ENCODE results near the gene IL18RAP.

Gene IL18RAP

GRCh38 chr2:102499558-102499957, 76.6 kb downstream of the IL18RAP start:
- TF ChIP-seq, protein P1, sequence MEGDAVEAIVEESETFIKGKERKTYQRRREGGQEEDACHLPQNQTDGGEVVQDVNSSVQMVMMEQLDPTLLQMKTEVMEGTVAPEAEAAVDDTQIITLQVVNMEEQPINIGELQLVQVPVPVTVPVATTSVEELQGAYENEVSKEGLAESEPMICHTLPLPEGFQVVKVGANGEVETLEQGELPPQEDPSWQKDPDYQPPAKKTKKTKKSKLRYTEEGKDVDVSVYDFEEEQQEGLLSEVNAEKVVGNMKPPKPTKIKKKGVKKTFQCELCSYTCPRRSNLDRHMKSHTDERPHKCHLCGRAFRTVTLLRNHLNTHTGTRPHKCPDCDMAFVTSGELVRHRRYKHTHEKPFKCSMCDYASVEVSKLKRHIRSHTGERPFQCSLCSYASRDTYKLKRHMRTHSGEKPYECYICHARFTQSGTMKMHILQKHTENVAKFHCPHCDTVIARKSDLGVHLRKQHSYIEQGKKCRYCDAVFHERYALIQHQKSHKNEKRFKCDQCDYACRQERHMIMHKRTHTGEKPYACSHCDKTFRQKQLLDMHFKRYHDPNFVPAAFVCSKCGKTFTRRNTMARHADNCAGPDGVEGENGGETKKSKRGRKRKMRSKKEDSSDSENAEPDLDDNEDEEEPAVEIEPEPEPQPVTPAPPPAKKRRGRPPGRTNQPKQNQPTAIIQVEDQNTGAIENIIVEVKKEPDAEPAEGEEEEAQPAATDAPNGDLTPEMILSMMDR (IDR thresholded peaks at IDR 0.05; ENCODE audit: low read depth, low read length): no peak
- no peak overlapping the region for H3K4me3 ChIP-seq (replicated peaks in 1 of 2; ENCODE audit: low read depth in 2 of 2, low read length in 2 of 2)
- DNase-seq (ENCODE audit: low read depth in 2 of 2): no peak
